Measurements from ENCODE around the gene CLDN18. TPM values are rescaled to one million over a fixed set of nuclear protein-coding genes. Genes with fewer than 3 reads are reported as not detected.

The CLDN18 gene
- total RNA-seq, 4 donors from 2014 or later: 0.13 TPM; not detected in 3

GRCh38 chr3:137978328-137978727, 31.6 kb upstream of the CLDN18 start:
- DNase-seq (ENCODE audit: low spot score in 2 of 2): no peak
- intact Hi-C loops (cut with DNase I; ENCODE audit: low total_unique reads): no loop called here
- TF ChIP-seq CTCF (IDR thresholded peaks at IDR 0.05): no peak
- no peak for TF ChIP-seq POLR2A (IDR thresholded peaks at IDR 0.05)
- WGBS, 2 donors: 97 to 100% methylated on average over 1 of the region's 1 CpG
- no peak overlapping the region for H3K4me3 ChIP-seq (ENCODE audit: low read depth, poor library complexity, severe bottlenecking)

- TF ChIP-seq CTCF (IDR thresholded peaks at IDR 0.05) (no peak), POLR2A (IDR thresholded peaks at IDR 0.05) (no peak)
- H3K4me3 ChIP-seq (ENCODE audit: low read depth, poor library complexity, severe bottlenecking): no peak overlapping the region
- DNase-seq (ENCODE audit: low spot score in 2 of 2): no peak
- 0 to 31% methylated on average over 1 of the region's 1 CpG for WGBS, 2 donors
- intact Hi-C loops (cut with DNase I; ENCODE audit: low total_unique reads): no loop called here
Observed at GRCh38 chr3:137987723-137988122, 22.2 kb upstream of the CLDN18 start.

DNA sequence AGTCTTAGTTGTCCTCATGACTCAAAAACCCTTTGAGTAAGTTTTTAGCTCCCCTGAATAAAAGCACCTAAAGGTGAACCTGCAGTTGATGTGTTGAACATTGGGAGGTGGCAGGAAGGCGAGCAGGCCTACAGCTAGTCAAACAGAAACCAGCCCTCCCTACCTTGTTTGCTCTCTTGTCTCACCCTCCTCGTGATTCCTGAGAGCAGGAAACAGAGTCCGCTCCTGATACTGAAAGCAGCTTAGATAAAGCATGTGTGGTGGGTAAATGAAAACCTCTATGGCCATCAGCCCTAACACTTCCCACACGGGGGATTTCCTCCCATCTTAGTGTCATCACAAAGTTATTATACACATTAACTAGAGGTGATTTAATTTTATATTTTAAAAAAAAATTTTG, 21.8 kb upstream of the CLDN18 start:
- intact Hi-C loops (cut with DNase I; ENCODE audit: low total_unique reads): no loop called here
- 69 to 71% methylated on average over 4 of the region's 4 CpGs for WGBS, 2 donors
- no peak for DNase-seq (ENCODE audit: low spot score in 2 of 2)
- no peak for TF ChIP-seq POLR2A (IDR thresholded peaks at IDR 0.05)
- no peak for TF ChIP-seq CTCF (IDR thresholded peaks at IDR 0.05)
- H3K4me3 ChIP-seq (ENCODE audit: low read depth, poor library complexity, severe bottlenecking): no peak overlapping the region

- TF ChIP-seq CTCF (IDR thresholded peaks at IDR 0.05) (no peak), POLR2A (IDR thresholded peaks at IDR 0.05) (no peak)
- 61 to 75% methylated on average over 3 of the region's 3 CpGs for whole genome bisulfite sequencing, 2 donors
- DNase-seq (ENCODE audit: low spot score in 2 of 2): no peak
- intact Hi-C loops (cut with DNase I; ENCODE audit: low total_unique reads): no loop called here
- H3K4me3 ChIP-seq (ENCODE audit: low read depth, poor library complexity, severe bottlenecking): no peak overlapping the region
Observed at GRCh38 chr3:137988982-137989381, 21.0 kb upstream of the CLDN18 start.

DNA sequence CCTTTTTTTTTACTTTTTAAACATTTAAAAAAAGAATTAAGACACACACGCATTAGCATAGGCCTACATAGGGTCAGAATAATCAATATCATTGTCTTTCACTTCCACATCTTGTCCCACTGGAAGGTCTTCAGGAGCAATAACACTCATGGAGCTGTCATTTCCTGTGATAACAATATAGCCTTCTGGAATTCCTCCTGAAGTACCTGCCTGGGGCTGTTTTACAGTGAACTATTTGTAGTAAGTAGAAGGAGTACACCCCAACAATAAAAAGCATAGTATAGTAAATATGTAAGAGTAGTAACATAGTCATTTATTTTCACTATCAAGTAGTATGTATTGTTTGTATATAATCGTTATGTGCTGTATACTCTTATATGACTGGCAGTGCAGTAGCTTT, 19.5 kb upstream of the CLDN18 start:
- 83 to 89% methylated on average over 2 of the region's 2 CpGs for WGBS, 2 donors
- TF ChIP-seq POLR2A (IDR thresholded peaks at IDR 0.05): no peak
- no peak for TF ChIP-seq CTCF (IDR thresholded peaks at IDR 0.05)
- no peak for DNase-seq (ENCODE audit: low spot score in 2 of 2)
- intact Hi-C loops (cut with DNase I; ENCODE audit: low total_unique reads): no loop called here
- H3K4me3 ChIP-seq (ENCODE audit: low read depth, poor library complexity, severe bottlenecking): no peak overlapping the region

DNA sequence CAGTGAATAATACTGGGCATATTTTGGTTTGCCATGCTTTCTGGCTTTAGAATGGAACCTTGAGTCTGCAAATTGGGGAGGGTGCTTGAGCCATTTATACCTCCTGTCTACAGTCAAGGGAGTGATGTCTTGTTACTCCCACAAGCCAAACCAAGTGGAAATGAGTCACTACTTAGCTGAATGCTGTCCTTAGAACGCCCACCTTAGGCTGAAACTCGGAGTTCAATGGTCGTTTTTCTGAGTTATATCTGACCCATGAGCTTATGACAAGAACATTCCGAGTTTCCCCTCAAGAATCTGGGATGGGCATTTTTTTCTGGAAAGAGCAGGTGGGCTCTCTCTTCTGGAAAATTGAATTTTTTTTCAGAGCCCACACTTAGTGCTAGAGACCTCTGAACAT, 17.4 kb upstream of the CLDN18 start:
- no peak for TF ChIP-seq POLR2A (IDR thresholded peaks at IDR 0.05)
- TF ChIP-seq CTCF (IDR thresholded peaks at IDR 0.05): no peak
- no peak overlapping the region for H3K4me3 ChIP-seq (ENCODE audit: low read depth, poor library complexity, severe bottlenecking)
- intact Hi-C loops (cut with DNase I; ENCODE audit: low total_unique reads): no loop called here
- 72 to 76% methylated on average over 4 of the region's 4 CpGs for WGBS, 2 donors
- DNase-seq (ENCODE audit: low spot score in 2 of 2): no peak
